CD14-positive monocyte (primary cell): Measurements from ENCODE around the gene MAL. TPM values are rescaled to one million over a fixed set of nuclear protein-coding genes. Genes with fewer than 3 reads are reported as not detected.

Experiments
- DNase-seq, 3 donors: peaks; one replicate each; pipeline ENCODE4 v3.0.0-alpha.2; 2011 to 2022
- H2AFZ ChIP-seq: 2 replicates; pipeline ENCODE4 v1.6.0; 2012; ENCODE audit warnings: mild to moderate bottlenecking, low read depth, low read length, inconsistent platforms; ENCODE audit not compliant: insufficient read depth, poor library complexity, severe bottlenecking
- H3K27ac ChIP-seq, 2 donors: 1 replicate in 1 of 2; 2 replicates in 1 of 2; pipeline ENCODE4 v1.5.1; 2012 to 2013; ENCODE audit warnings: low read length in 2 of 2, control low read depth in 1 of 2, inconsistent platforms in 1 of 2, low read depth in 1 of 2, mild to moderate bottlenecking in 1 of 2
- H3K27me3 ChIP-seq, 2 donors: one replicate each; pipeline versions ENCODE4 v1.6.0 to v1.6.1; 2011 to 2013; ENCODE audit warnings: low read length in 2 of 2; ENCODE audit not compliant: control insufficient read depth in 2 of 2, insufficient read depth in 2 of 2
- H3K36me3 ChIP-seq, 2 donors: replicated peaks in 1 of 2; 1 replicate in 1 of 2; 2 replicates in 1 of 2; pipeline versions ENCODE4 v1.5.1 to v1.6.1; 2012 to 2013; ENCODE audit warnings: low read length in 2 of 2, control low read depth in 1 of 2, inconsistent platforms in 1 of 2, mild to moderate bottlenecking in 1 of 2; ENCODE audit not compliant: insufficient read depth in 2 of 2, control insufficient read depth in 1 of 2
- H3K4me1 ChIP-seq, 2 donors: 1 replicate in 1 of 2; 2 replicates in 1 of 2; pipeline versions ENCODE4 v1.5.1 to v1.6.1; 2012 to 2013; ENCODE audit warnings: low read length in 2 of 2, control low read depth in 1 of 2, inconsistent platforms in 1 of 2, mild to moderate bottlenecking in 1 of 2, moderate library complexity in 1 of 2; ENCODE audit not compliant: insufficient read depth in 2 of 2, control insufficient read depth in 1 of 2
- H3K4me2 ChIP-seq: replicated peaks from 2 replicates; pipeline ENCODE3; 2012; ENCODE audit warnings: low read length, moderate library complexity, mild to moderate bottlenecking; ENCODE audit not compliant: poor library complexity, severe bottlenecking; ENCODE audit errors: extremely low read depth
- H3K4me3 ChIP-seq, 3 experiments: fragments of 200-600 bp in 1 of 3; sonication (generic) in 1 of 3; replicated peaks in 1 of 3; 1 replicate in 2 of 3; 2 replicates in 1 of 3; pipeline ENCODE4 v1.5.1; 2011 to 2013; ENCODE audit warnings: low read length in 3 of 3, mild to moderate bottlenecking in 3 of 3, control low read depth in 2 of 3, low read depth in 2 of 3, inconsistent platforms in 1 of 3, moderate library complexity in 1 of 3
- H3K79me2 ChIP-seq: 2 replicates; pipeline ENCODE4 v1.6.0; 2012; ENCODE audit warnings: mild to moderate bottlenecking, control low read depth, inconsistent platforms, low read length, moderate library complexity; ENCODE audit not compliant: insufficient read depth
- H3K9ac ChIP-seq: 2 replicates; pipeline ENCODE4 v1.6.0; 2017; ENCODE audit warnings: low read length, mild to moderate bottlenecking; ENCODE audit not compliant: insufficient read depth, poor library complexity, severe bottlenecking
- H3K9me3 ChIP-seq, 2 donors: replicated peaks in 1 of 2; 1 replicate in 1 of 2; 2 replicates in 1 of 2; pipeline versions ENCODE4 v1.5.1 to v1.6.1; 2012 to 2013; ENCODE audit warnings: low read length in 2 of 2, control low read depth in 1 of 2; ENCODE audit not compliant: control insufficient read depth in 1 of 2, insufficient read depth in 1 of 2
- H4K20me1 ChIP-seq: 2 replicates; pipeline ENCODE4 v1.6.0; 2012; ENCODE audit warnings: mild to moderate bottlenecking, low read length, control low read depth, moderate library complexity; ENCODE audit not compliant: insufficient read depth
- H3K27ac Mint-ChIP-seq, 7 donors: one replicate each; pipeline ENCODE4 v1.8.0; 2020; ENCODE audit warnings: mild to moderate bottlenecking in 7 of 7, mixed read lengths in 7 of 7, moderate library complexity in 6 of 7, inconsistent platforms in 2 of 7
- H3K27me3 Mint-ChIP-seq, 3 donors: one replicate each; pipeline ENCODE4 v1.8.0; 2021 to 2022; ENCODE audit warnings: low read depth in 3 of 3, mild to moderate bottlenecking in 3 of 3, mixed read lengths in 3 of 3, moderate library complexity in 3 of 3, inconsistent platforms in 1 of 3
- H3K36me3 Mint-ChIP-seq, 2 donors: one replicate each; pipeline ENCODE4 v1.8.0; 2020; ENCODE audit warnings: mixed read lengths in 2 of 2, inconsistent platforms in 1 of 2, mild to moderate bottlenecking in 1 of 2
- H3K4me1 Mint-ChIP-seq: one replicate; pipeline ENCODE4 v1.8.0; 2020; ENCODE audit warnings: mild to moderate bottlenecking, mixed read lengths
- H3K4me3 Mint-ChIP-seq, 2 donors: one replicate each; pipeline ENCODE4 v1.8.0; 2020; ENCODE audit warnings: mild to moderate bottlenecking in 2 of 2, mixed read lengths in 2 of 2, moderate library complexity in 1 of 2
- H3K9me3 Mint-ChIP-seq, 7 donors: one replicate each; pipeline ENCODE4 v1.8.0; 2020 to 2022; ENCODE audit warnings: mixed read lengths in 7 of 7, mild to moderate bottlenecking in 6 of 7, moderate library complexity in 6 of 7, inconsistent platforms in 2 of 7
- CTCF ChIP-seq: fragments of 200-600 bp; IDR thresholded peaks from one replicate; pipeline ENCODE4 v1.8.0; 2022; ENCODE audit warnings: antibody characterized with exemption, mild to moderate bottlenecking
- WGBS: methylation state at CpG from one replicate; pipeline ENCODE4 v1.1.5; 2013; ENCODE audit warnings: missing lambda C conversion rate; ENCODE audit not compliant: insufficient coverage; 5-methylcytosine and 5-hydroxymethylcytosine counted together
- intact Hi-C, 2 donors: fragments of 100-400 bp; cut with micrococcal nuclease; formaldehyde crosslinking; loops; one replicate each; pipeline versions ENCODE4 v1.15.0 to v1.15.1; 2023
- polyA plus RNA-seq, 3 donors: library from polyadenylated mRNA; depleted of rRNA in 1 of 3; unstranded in 2 of 3; stranded (reverse) in 1 of 3; fragments of 300-500 nt in 2 of 3; fragments of >200 nt in 1 of 3; fragmentation: Illumina TruSeq in 2 of 3; gene quantifications; 1 replicate in 2 of 3; 2 replicates in 1 of 3; pipeline ENCODE4 v1.2.3, GENCODE V29; 2012 to 2021

MAL gene
- polyA plus RNA-seq, 3 donors, result 0.39 to 0.48 TPM; not detected in 1

GRCh38 chr2:95020275-95021022 lies 5.1 kb upstream of the MAL start:
- peak overlapping the region in 1 of 7 donors; percentile 64 for H3K27ac Mint-ChIP-seq
- no peak for DNase-seq
- H3K27me3 Mint-ChIP-seq, result peaks cover 23 to 33% (median 30%) of the 10 kb centered on the region in 3 donors
- Histone ChIP-seq H4K20me1 (no peaks in the 10 kb centered on the region), H3K27me3 (peaks cover 6 to 30% of the 10 kb centered on the region in 2 donors), H3K9me3 (peaks cover 0 to 5% of the 10 kb centered on the region in 2 donors), H3K36me3 (no peaks in the 10 kb centered on the region), H3K27ac (no peak overlapping the region), H3K4me2 (no peak overlapping the region), H3K9ac (no peak overlapping the region), H3K4me3 (no peak overlapping the region), H2AFZ (no peak overlapping the region), H3K4me1 (no peaks in the 10 kb centered on the region), H3K79me2 (no peaks in the 10 kb centered on the region)
- H3K36me3 Mint-ChIP-seq, result no peaks in the 10 kb centered on the region
- intact Hi-C loops, result no loop called here
- 94% methylated on average over 5 of the region's 9 CpGs for WGBS
- peaks cover 0 to 2% (median 0%) of the 10 kb centered on the region in 7 donors for H3K9me3 Mint-ChIP-seq
- H3K4me3 Mint-ChIP-seq, result no peak overlapping the region
- H3K4me1 Mint-ChIP-seq, result no peaks in the 10 kb centered on the region
- no peak for TF ChIP-seq CTCF

- peaks cover 0 to 5% of the 10 kb centered on the region in 2 donors for H3K9me3 ChIP-seq
- 90% methylated on average over 4 of the region's 5 CpGs for WGBS
- peaks cover 2 to 5% of the 10 kb centered on the region in 2 donors for H3K4me1 ChIP-seq
- H3K79me2 ChIP-seq, result no peaks in the 10 kb centered on the region
- no peak overlapping the region for H3K27ac ChIP-seq
- Mint-ChIP-seq H3K27me3 (peaks cover 27 to 38% (median 34%) of the 10 kb centered on the region in 3 donors), H3K4me3 (no peak overlapping the region), H3K27ac (peak overlapping the region in 1 of 7 donors; percentile 64), H3K9me3 (peaks cover 0 to 2% (median 0%) of the 10 kb centered on the region in 7 donors), H3K36me3 (no peaks in the 10 kb centered on the region), H3K4me1 (peaks cover 3% of the 10 kb centered on the region)
- H3K27me3 ChIP-seq, result peaks cover 10 to 34% of the 10 kb centered on the region in 2 donors
- no peak for TF ChIP-seq CTCF
- H3K4me2 ChIP-seq, result no peak overlapping the region
- no peak overlapping the region for H3K4me3 ChIP-seq
- H3K36me3 ChIP-seq, result no peaks in the 10 kb centered on the region
- DNase-seq, result no peak
- intact Hi-C loops, result no loop called here
- H4K20me1 ChIP-seq, result no peaks in the 10 kb centered on the region
- H2AFZ ChIP-seq, result no peak overlapping the region
- H3K9ac ChIP-seq, result no peak overlapping the region
Measured at GRCh38 chr2:95021023-95021416, 4.5 kb upstream of the MAL start.
